GM12873 (cell line): Measurements from ENCODE around the gene SSX2.
"Not testable (repeated sequence)": the region's sequence is repeated elsewhere in the genome, so short reads cannot be mapped to it uniquely, and the experiment has no call there.

ENCODE experiments used
- TF ChIP-seq, protein P1 (sequence below): IDR thresholded peaks from 2 replicates; pipeline ENCODE4 v1.5.1; 2012; ENCODE audit warnings: low read depth, mild to moderate bottlenecking, moderate library complexity, low read length, control low read depth; ENCODE audit not compliant: insufficient read depth; ENCODE audit errors: missing control alignments

The SSX2 gene, protein sequence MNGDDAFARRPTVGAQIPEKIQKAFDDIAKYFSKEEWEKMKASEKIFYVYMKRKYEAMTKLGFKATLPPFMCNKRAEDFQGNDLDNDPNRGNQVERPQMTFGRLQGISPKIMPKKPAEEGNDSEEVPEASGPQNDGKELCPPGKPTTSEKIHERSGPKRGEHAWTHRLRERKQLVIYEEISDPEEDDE

DNA sequence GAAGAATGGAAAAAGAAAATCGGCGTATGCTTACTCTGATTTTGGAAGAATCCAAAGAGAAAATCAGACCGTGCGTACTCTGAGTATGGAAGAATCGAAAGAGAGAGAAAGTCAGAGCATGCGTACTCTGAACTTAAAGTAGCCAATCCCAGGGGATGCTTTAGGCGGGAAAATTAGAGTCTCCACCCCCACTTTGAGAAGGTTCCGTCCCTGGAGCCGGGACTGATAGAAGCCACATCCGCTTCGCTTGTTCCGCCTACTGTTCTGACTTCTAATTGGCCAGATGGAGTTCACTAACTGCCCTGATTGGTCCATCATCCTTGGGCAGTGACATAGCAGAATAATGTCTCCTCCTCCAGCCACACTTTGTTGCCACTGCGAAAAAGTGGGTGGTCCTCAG lies at the start of gene SSX2:
TSS of gene SSX2 (minus strand) at position 101 of the 400 bp plus-strand sequence. CDS start 1,429 bp downstream, outside the sequence.
- TF ChIP-seq, protein P1, sequence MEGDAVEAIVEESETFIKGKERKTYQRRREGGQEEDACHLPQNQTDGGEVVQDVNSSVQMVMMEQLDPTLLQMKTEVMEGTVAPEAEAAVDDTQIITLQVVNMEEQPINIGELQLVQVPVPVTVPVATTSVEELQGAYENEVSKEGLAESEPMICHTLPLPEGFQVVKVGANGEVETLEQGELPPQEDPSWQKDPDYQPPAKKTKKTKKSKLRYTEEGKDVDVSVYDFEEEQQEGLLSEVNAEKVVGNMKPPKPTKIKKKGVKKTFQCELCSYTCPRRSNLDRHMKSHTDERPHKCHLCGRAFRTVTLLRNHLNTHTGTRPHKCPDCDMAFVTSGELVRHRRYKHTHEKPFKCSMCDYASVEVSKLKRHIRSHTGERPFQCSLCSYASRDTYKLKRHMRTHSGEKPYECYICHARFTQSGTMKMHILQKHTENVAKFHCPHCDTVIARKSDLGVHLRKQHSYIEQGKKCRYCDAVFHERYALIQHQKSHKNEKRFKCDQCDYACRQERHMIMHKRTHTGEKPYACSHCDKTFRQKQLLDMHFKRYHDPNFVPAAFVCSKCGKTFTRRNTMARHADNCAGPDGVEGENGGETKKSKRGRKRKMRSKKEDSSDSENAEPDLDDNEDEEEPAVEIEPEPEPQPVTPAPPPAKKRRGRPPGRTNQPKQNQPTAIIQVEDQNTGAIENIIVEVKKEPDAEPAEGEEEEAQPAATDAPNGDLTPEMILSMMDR, result not testable (repeated sequence)

DNA sequence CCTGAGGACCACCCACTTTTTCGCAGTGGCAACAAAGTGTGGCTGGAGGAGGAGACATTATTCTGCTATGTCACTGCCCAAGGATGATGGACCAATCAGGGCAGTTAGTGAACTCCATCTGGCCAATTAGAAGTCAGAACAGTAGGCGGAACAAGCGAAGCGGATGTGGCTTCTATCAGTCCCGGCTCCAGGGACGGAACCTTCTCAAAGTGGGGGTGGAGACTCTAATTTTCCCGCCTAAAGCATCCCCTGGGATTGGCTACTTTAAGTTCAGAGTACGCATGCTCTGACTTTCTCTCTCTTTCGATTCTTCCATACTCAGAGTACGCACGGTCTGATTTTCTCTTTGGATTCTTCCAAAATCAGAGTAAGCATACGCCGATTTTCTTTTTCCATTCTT lies 44.0 kb upstream of the SSX2 start, which contains the start of gene SSX2B:
TSS of gene SSX2B (plus strand) at position 301 of the 400 bp plus-strand sequence. CDS start 1,429 bp downstream, outside the sequence.
- TF ChIP-seq, protein P1, result not testable (repeated sequence)

DNA sequence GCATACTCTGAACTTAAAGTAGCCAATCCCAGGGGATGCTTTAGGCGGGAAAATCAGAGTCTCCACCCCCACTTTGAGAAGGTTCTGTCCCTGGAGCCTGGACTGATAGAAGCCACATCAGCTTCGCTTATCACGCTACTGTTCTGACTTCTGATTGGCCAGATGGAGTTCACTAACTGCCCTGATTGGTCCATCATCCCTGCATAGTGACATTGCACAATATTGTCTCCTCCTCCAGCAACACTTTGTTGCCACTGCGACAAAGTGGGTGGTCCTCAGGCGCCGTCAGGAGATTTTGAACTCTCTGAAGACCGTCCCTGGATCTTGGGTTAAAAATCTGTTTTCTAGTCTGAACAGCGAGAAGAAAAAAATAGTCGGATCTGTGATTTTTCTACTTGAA lies 52.2 kb downstream of the SSX2 start, which contains the start of gene SSX7:
TSS of gene SSX7 (minus strand) at position 101 of the 400 bp plus-strand sequence. CDS start 1,428 bp downstream, outside the sequence.
- TF ChIP-seq, protein P1, result not testable (repeated sequence)
